Panc1 (cell line): Measurements from ENCODE around the gene TEX51. TPM values are rescaled to one million over a fixed set of nuclear protein-coding genes. Genes with fewer than 3 reads are reported as not detected.

Experiments used
- ATAC-seq: fragments of 200-7000 bp; cut with Tn5 transposase; 2 replicates; pipeline ENCODE4 v1.9.1; 2020; ENCODE audit warnings: mild to moderate bottlenecking, moderate library complexity
- BruUV-seq: library from RNA; stranded (reverse); fragments of 400-500 nt; replicated peaks from 2 replicates; lab custom pipeline; 2021; lab: Mats Ljungman, UMichigan
- CTCF ChIA-PET: fragments of 300-600 bp; sonication (Branson Sonifier 250); formaldehyde crosslinking; loops from one replicate; lab custom pipeline; 2022; ENCODE audit warnings: antibody characterized with exemption; lab: Charles Lee
- POLR2A ChIA-PET: fragments of 300-600 bp; sonication (Branson Sonifier 250); formaldehyde crosslinking; loops from one replicate; lab custom pipeline; 2022; ENCODE audit warnings: antibody characterized with exemption; lab: Charles Lee
- DNase-seq: peaks from one replicate; pipeline ENCODE4 v3.0.0-alpha.2; 2010; ENCODE audit warnings: low read depth, low spot score
- H3K27ac ChIP-seq: 2 replicates; pipeline ENCODE4 v1.5.1; 2011; ENCODE audit warnings: mild to moderate bottlenecking, low read length, inconsistent platforms
- H3K27me3 ChIP-seq: fragments of 200-500 bp; sonication (Bioruptor generic); 2 replicates; pipeline ENCODE4 v1.6.0; 2014; ENCODE audit warnings: low read length, inconsistent platforms; ENCODE audit not compliant: control insufficient read depth, insufficient read depth
- H3K36me3 ChIP-seq: fragments of 200-500 bp; sonication (Bioruptor generic); 2 replicates; pipeline ENCODE4 v1.5.1; 2014; ENCODE audit warnings: inconsistent platforms, mild to moderate bottlenecking, low read length, moderate library complexity; ENCODE audit not compliant: control insufficient read depth, insufficient read depth
- H3K4me1 ChIP-seq: 2 replicates; pipeline ENCODE4 v1.5.1; 2011; ENCODE audit warnings: inconsistent platforms, mild to moderate bottlenecking, low read length, moderate library complexity; ENCODE audit not compliant: control insufficient read depth, insufficient read depth
- H3K4me3 ChIP-seq, 2 experiments: 2 replicates each; pipeline ENCODE4 v1.5.1; 2011 to 2012; ENCODE audit warnings: low read depth in 2 of 2, low read length in 2 of 2, mild to moderate bottlenecking in 2 of 2, inconsistent platforms in 1 of 2, moderate library complexity in 1 of 2
- H3K9me3 ChIP-seq: fragments of 200-500 bp; sonication (Bioruptor generic); 2 replicates; pipeline ENCODE4 v1.5.1; 2014; ENCODE audit warnings: low read depth, mild to moderate bottlenecking, inconsistent platforms, low read length, moderate library complexity; ENCODE audit not compliant: control insufficient read depth, insufficient read depth
- CTCF ChIP-seq: fragments of 450-650 bp; IDR thresholded peaks from 2 replicates; pipeline ENCODE4 v1.5.1; 2017; ENCODE audit warnings: mild to moderate bottlenecking
- POLR2AphosphoS5 ChIP-seq: IDR thresholded peaks from 2 replicates; pipeline ENCODE4 v1.6.1; 2012; ENCODE audit warnings: mild to moderate bottlenecking, low read depth, low read length, moderate library complexity
- SIN3A ChIP-seq: IDR thresholded peaks from 2 replicates; pipeline ENCODE4 v1.6.1; 2012; ENCODE audit warnings: low read depth, mild to moderate bottlenecking, low read length, moderate library complexity, borderline replicate concordance; ENCODE audit not compliant: insufficient read depth
- TCF7L2 ChIP-seq: IDR thresholded peaks from 2 replicates; pipeline ENCODE4 v1.6.1; 2011; ENCODE audit warnings: mild to moderate bottlenecking, low read depth, low read length, inconsistent platforms
- in situ Hi-C: cut with HindIII; loops from 2 replicates; pipeline ENCODE4 v1.10.0; 2016; ENCODE audit warnings: low sequenced_read_pairs, low pct_unique_long_range_greater_than_20kb
- intact Hi-C: fragments of 100-400 bp; cut with micrococcal nuclease; formaldehyde crosslinking; loops from one replicate; pipeline ENCODE4 v1.10.0; 2022; ENCODE audit not compliant: unreplicated experiment
- total RNA-seq: library from RNA; stranded (reverse); gene quantifications from one replicate; pipeline ENCODE4 v1.2.1, GENCODE V29; 2021; ENCODE audit not compliant: unreplicated experiment
- TF ChIP-seq, protein P1 (sequence below), 2 experiments: IDR thresholded peaks; 2 replicates each; pipeline ENCODE4 v1.6.1; 2011 to 2012; ENCODE audit warnings: low read depth in 2 of 2, control low read depth in 1 of 2, low read length in 1 of 2, mild to moderate bottlenecking in 1 of 2, moderate library complexity in 1 of 2; ENCODE audit not compliant: insufficient read depth in 1 of 2

Gene TEX51
- total RNA-seq, 1 experiment from 2014 or later = not detected

- Histone ChIP-seq H3K27ac (no peak overlapping the region), H3K4me3 (no peak overlapping the region), H3K27me3 (no peaks in the 10 kb centered on the region), H3K36me3 (no peaks in the 10 kb centered on the region), H3K9me3 (no peaks in the 10 kb centered on the region), H3K4me1 (no peaks in the 10 kb centered on the region)
- in situ Hi-C loops = no loop called here
- TF ChIP-seq POLR2AphosphoS5 = no peak
- POLR2A ChIA-PET = no interaction called here
- ATAC-seq (no peak), DNase-seq (no peak)
- intact Hi-C loops = no loop called here
- CTCF ChIA-PET = no interaction called here
- BruUV-seq = no TSS peak
Measured at GRCh38 chr2:126910637-126911036, 11.9 kb downstream of the TEX51 start.

GRCh38 chr2:126911111-126911796, 12.6 kb downstream of the TEX51 start:
- in situ Hi-C loops = no loop called here
- DNase-seq (no peak), ATAC-seq (no peak)
- Histone ChIP-seq H3K36me3 (no peaks in the 10 kb centered on the region), H3K9me3 (no peaks in the 10 kb centered on the region), H3K27me3 (no peaks in the 10 kb centered on the region), H3K4me1 (no peaks in the 10 kb centered on the region), H3K27ac (no peak overlapping the region), H3K4me3 (no peak overlapping the region)
- ChIA-PET CTCF (no interaction called here), POLR2A (no interaction called here)
- intact Hi-C loops = no loop called here
- TF ChIP-seq POLR2AphosphoS5 = no peak
- TF ChIP-seq SIN3A = no peak
- TF ChIP-seq, protein P1, sequence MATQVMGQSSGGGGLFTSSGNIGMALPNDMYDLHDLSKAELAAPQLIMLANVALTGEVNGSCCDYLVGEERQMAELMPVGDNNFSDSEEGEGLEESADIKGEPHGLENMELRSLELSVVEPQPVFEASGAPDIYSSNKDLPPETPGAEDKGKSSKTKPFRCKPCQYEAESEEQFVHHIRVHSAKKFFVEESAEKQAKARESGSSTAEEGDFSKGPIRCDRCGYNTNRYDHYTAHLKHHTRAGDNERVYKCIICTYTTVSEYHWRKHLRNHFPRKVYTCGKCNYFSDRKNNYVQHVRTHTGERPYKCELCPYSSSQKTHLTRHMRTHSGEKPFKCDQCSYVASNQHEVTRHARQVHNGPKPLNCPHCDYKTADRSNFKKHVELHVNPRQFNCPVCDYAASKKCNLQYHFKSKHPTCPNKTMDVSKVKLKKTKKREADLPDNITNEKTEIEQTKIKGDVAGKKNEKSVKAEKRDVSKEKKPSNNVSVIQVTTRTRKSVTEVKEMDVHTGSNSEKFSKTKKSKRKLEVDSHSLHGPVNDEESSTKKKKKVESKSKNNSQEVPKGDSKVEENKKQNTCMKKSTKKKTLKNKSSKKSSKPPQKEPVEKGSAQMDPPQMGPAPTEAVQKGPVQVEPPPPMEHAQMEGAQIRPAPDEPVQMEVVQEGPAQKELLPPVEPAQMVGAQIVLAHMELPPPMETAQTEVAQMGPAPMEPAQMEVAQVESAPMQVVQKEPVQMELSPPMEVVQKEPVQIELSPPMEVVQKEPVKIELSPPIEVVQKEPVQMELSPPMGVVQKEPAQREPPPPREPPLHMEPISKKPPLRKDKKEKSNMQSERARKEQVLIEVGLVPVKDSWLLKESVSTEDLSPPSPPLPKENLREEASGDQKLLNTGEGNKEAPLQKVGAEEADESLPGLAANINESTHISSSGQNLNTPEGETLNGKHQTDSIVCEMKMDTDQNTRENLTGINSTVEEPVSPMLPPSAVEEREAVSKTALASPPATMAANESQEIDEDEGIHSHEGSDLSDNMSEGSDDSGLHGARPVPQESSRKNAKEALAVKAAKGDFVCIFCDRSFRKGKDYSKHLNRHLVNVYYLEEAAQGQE (IDR thresholded peaks at IDR 0.05; ENCODE audit: insufficient read depth in 1 of 2, low read depth in 2 of 2, low read length in 1 of 2) = no peak
- no peak for TF ChIP-seq TCF7L2
- TF ChIP-seq CTCF = no peak
- no TSS peak for BruUV-seq

DNA sequence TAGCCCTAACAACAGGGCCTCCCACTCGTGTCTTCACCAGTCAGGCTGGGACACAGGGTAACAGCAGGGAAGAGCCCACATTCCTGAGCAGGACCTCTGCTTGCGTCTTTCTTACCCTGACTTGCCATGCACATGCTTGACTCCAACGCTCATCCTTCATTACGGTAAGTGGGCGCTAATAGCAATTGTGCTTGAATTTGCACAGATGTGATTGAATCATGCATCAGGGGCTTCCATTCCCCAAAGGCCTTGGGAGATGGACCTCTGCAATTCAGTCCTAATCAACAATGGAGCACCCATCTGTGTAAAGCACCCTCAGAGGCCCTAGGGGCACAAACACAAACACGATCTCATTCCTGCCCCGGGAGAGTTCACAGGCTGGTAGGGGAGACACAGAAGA, 13.5 kb downstream of the TEX51 start:
- intact Hi-C loops = no loop called here
- Histone ChIP-seq H3K27me3 (no peaks in the 10 kb centered on the region), H3K4me1 (no peaks in the 10 kb centered on the region), H3K4me3 (no peak overlapping the region), H3K36me3 (no peaks in the 10 kb centered on the region), H3K9me3 (no peaks in the 10 kb centered on the region), H3K27ac (no peak overlapping the region)
- no TSS peak for BruUV-seq
- ATAC-seq (no peak), DNase-seq (no peak)
- in situ Hi-C loops = no loop called here
- TF ChIP-seq POLR2AphosphoS5 (no peak), CTCF (no peak), TCF7L2 (no peak), SIN3A (no peak)
- TF ChIP-seq, protein P1 (IDR thresholded peaks at IDR 0.05; ENCODE audit: insufficient read depth in 1 of 2, low read depth in 2 of 2, low read length in 1 of 2) = no peak
- ChIA-PET POLR2A (no interaction called here), CTCF (no interaction called here)
